Stimulated activated CD4-positive, alpha-beta T cell treated with anti-CD3 and anti-CD28 coated beads, Interleukin-1b, Interleukin-23, amount 100 ng/mL, for 24 hours (primary cell): ENCODE data around the gene GFOD1.
"Not testable (repeated sequence)": the region's sequence is repeated elsewhere in the genome, so short reads cannot be mapped to it uniquely, and the experiment has no call there.

Experiments used
- DNase-seq, 4 experiments: peaks; one replicate each; pipeline ENCODE4 v3.0.0-alpha.2; 2020; ENCODE audit warnings: low read depth in 4 of 4, low spot score in 1 of 4

The GFOD1 gene

GRCh38 chr6:13511913-13512717 is 24.7 kb upstream of the GFOD1 start:
- no peak for DNase-seq

GRCh38 chr6:13511141-13511571 is 23.8 kb upstream of the GFOD1 start:
- not testable (repeated sequence) for DNase-seq

- not testable (repeated sequence) for DNase-seq
Measured at GRCh38 chr6:13510433-13510832, 23.0 kb upstream of the GFOD1 start.

- DNase-seq: no peak
Measured at GRCh38 chr6:13508711-13509705, 21.6 kb upstream of the GFOD1 start.

GRCh38 chr6:13507306-13507860 is 20.0 kb upstream of the GFOD1 start:
- DNase-seq: no peak

- no peak for DNase-seq
Measured at GRCh38 chr6:13505345-13505734, 17.9 kb upstream of the GFOD1 start.

GRCh38 chr6:13504611-13505344 is 17.4 kb upstream of the GFOD1 start:
- no peak for DNase-seq

GRCh38 chr6:13500915-13501314 is 13.5 kb upstream of the GFOD1 start:
- DNase-seq: no peak

- DNase-seq: peak in 2 of 4 experiments; percentile 10 to 19
Measured at GRCh38 chr6:13500264-13500663, 12.9 kb upstream of the GFOD1 start.

GRCh38 chr6:13496513-13497190 is 9.3 kb upstream of the GFOD1 start:
- no peak for DNase-seq

GRCh38 chr6:13495818-13496217 is 8.4 kb upstream of the GFOD1 start:
- DNase-seq: no peak

- no peak for DNase-seq
Measured at GRCh38 chr6:13495112-13495776, 7.8 kb upstream of the GFOD1 start.

- DNase-seq: no peak
Measured at GRCh38 chr6:13494137-13494536, 6.7 kb upstream of the GFOD1 start.

GRCh38 chr6:13493147-13493546 is 5.7 kb upstream of the GFOD1 start:
- no peak for DNase-seq

GRCh38 chr6:13492357-13492756 is 5.0 kb upstream of the GFOD1 start:
- no peak for DNase-seq

- DNase-seq: no peak
Measured at GRCh38 chr6:13491538-13491937, 4.1 kb upstream of the GFOD1 start.

GRCh38 chr6:13490402-13490801 is 3.0 kb upstream of the GFOD1 start:
- DNase-seq: no peak

- no peak for DNase-seq
Measured at GRCh38 chr6:13488896-13489237, 1.5 kb upstream of the GFOD1 start.

- peak in 1 of 4 experiments; percentile 5 for DNase-seq
Measured at GRCh38 chr6:13488015-13488895, 855 bp upstream of the GFOD1 start.
